ENCODE measurements around the gene JAGN1. TPM values are rescaled to one million over a fixed set of nuclear protein-coding genes. Genes with fewer than 3 reads are reported as not detected.
"Not testable (repeated sequence)": the region's sequence is repeated elsewhere in the genome, so short reads cannot be mapped to it uniquely, and the experiment has no call there.

The JAGN1 gene
- polyA plus RNA-seq, 4 donors, result 31.1 to 46.2 (median 44.1) TPM

- DNase-seq (ENCODE audit: low read depth in 4 of 4, low spot score in 3 of 4), result not testable (repeated sequence)
These were observed 25.2 kb upstream of the JAGN1 start for GRCh38 chr3:9865125-9865637.

GRCh38 chr3:9866639-9867038 is 23.8 kb upstream of the JAGN1 start:
- DNase-seq (ENCODE audit: low read depth in 4 of 4, low spot score in 3 of 4), result no peak

- DNase-seq (ENCODE audit: low read depth in 4 of 4, low spot score in 3 of 4), result no peak
These were observed 23.3 kb upstream of the JAGN1 start for GRCh38 chr3:9867106-9867505.

GRCh38 chr3:9869955-9870354 is 20.5 kb upstream of the JAGN1 start:
- no peak for DNase-seq (ENCODE audit: low read depth in 4 of 4, low spot score in 3 of 4)

GRCh38 chr3:9870978-9871377 is 19.4 kb upstream of the JAGN1 start:
- DNase-seq (ENCODE audit: low read depth in 4 of 4, low spot score in 3 of 4), result no peak

- DNase-seq (ENCODE audit: low read depth in 4 of 4, low spot score in 3 of 4), result not testable (repeated sequence)
These were observed 18.3 kb upstream of the JAGN1 start for GRCh38 chr3:9872067-9872466.

- DNase-seq (ENCODE audit: low read depth in 4 of 4, low spot score in 3 of 4), result no peak
These were observed 15.0 kb upstream of the JAGN1 start for GRCh38 chr3:9875448-9875847.

- DNase-seq (ENCODE audit: low read depth in 4 of 4, low spot score in 3 of 4), result not testable (repeated sequence)
These were observed 14.2 kb upstream of the JAGN1 start for GRCh38 chr3:9876255-9876654.

- DNase-seq (ENCODE audit: low read depth in 4 of 4, low spot score in 3 of 4), result no peak
These were observed 13.4 kb upstream of the JAGN1 start for GRCh38 chr3:9876991-9877390.

- DNase-seq (ENCODE audit: low read depth in 4 of 4, low spot score in 3 of 4), result no peak
These were observed 11.7 kb upstream of the JAGN1 start for GRCh38 chr3:9878700-9879099.

GRCh38 chr3:9879830-9880549 is 10.4 kb upstream of the JAGN1 start, which contains the start of gene CIDEC:
TSS of gene CIDEC (minus strand) at chr3:9880253. CDS start at chr3:9878486, 1,767 bp downstream.
- no peak for DNase-seq (ENCODE audit: low read depth in 4 of 4, low spot score in 3 of 4)

GRCh38 chr3:9881441-9881840 is 9.0 kb upstream of the JAGN1 start:
- no peak for DNase-seq (ENCODE audit: low read depth in 4 of 4, low spot score in 3 of 4)

- no peak for DNase-seq (ENCODE audit: low read depth in 4 of 4, low spot score in 3 of 4)
These were observed 6.5 kb upstream of the JAGN1 start for GRCh38 chr3:9883706-9884554.

GRCh38 chr3:9884555-9885165 is 5.8 kb upstream of the JAGN1 start:
- DNase-seq (ENCODE audit: low read depth in 4 of 4, low spot score in 3 of 4), result no peak

- no peak for DNase-seq (ENCODE audit: low read depth in 4 of 4, low spot score in 3 of 4)
These were observed 4.1 kb upstream of the JAGN1 start for GRCh38 chr3:9886328-9886727.

GRCh38 chr3:9887480-9887879 is 2.9 kb upstream of the JAGN1 start:
- DNase-seq (ENCODE audit: low read depth in 4 of 4, low spot score in 3 of 4), result no peak

- no peak for DNase-seq (ENCODE audit: low read depth in 4 of 4, low spot score in 3 of 4)
These were observed 1.9 kb upstream of the JAGN1 start for GRCh38 chr3:9888540-9888939.

GRCh38 chr3:9889405-9889804 is 1.0 kb upstream of the JAGN1 start:
- no peak for DNase-seq (ENCODE audit: low read depth in 4 of 4, low spot score in 3 of 4)

- no peak for DNase-seq (ENCODE audit: low read depth in 4 of 4, low spot score in 3 of 4)
These were observed 737 bp downstream of the JAGN1 start for GRCh38 chr3:9891072-9891622.

GRCh38 chr3:9893739-9894138 is 3.3 kb downstream of the JAGN1 start:
- DNase-seq (ENCODE audit: low read depth in 4 of 4, low spot score in 3 of 4), result no peak

GRCh38 chr3:9895715-9896114 is 5.3 kb downstream of the JAGN1 start:
- not testable (repeated sequence) for DNase-seq (ENCODE audit: low read depth in 4 of 4, low spot score in 3 of 4)
